22Rv1 (cell line): Measurements from ENCODE around the gene IFNG-AS1.

Source experiments
- H3K27ac ChIP-seq: fragments of 450-650 bp; 2 replicates; pipeline ENCODE4 v1.5.1; 2017
- ZFX ChIP-seq: fragments of 450-650 bp; IDR thresholded peaks from 2 replicates; pipeline ENCODE4 v1.6.1; 2017; ENCODE audit warnings: antibody characterized with exemption, borderline replicate concordance
- TF ChIP-seq, protein P1 (sequence below): fragments of 450-650 bp; IDR thresholded peaks from 2 replicates; pipeline ENCODE4 v1.5.1; 2017; ENCODE audit warnings: mild to moderate bottlenecking

Gene IFNG-AS1

DNA sequence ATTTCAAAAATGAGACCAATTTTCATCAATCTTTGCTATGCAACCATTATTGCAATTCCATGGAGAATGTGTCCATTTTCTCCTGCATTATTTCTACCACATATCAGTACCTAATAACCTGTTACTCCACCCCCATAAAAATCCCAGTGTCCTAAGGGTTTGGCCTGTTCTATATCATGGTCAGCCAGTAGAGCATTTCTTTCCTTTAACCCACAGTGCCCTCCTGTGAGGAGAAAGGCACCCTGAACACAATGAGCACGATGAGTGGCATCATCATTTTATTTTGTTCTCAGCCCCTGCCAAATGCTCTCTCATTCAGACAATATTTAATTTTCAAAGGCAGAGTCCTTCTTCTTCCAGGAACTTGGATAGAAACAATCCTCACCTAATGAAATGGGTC is 11.6 kb upstream of the IFNG-AS1 start:
- no peak overlapping the region for H3K27ac ChIP-seq
- TF ChIP-seq ZFX: no peak

DNA sequence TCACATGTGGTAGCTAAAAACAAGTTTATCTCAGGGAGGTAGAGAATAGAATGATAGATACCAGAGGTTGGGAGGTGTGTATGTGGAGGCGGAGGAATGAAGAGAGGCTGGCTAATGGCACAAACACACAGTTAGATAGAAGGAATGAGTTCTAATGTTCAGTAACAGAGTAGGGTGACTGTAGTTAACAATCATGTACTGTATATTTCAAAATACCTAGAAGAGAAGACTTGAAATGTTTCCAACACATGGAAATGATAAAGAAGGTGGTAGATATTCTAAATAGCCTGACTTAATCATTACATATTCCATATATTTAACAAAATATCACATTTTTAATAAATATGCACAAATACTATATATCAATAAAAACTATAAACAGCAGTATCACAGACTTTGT is 8.9 kb upstream of the IFNG-AS1 start:
- TF ChIP-seq, protein P1, sequence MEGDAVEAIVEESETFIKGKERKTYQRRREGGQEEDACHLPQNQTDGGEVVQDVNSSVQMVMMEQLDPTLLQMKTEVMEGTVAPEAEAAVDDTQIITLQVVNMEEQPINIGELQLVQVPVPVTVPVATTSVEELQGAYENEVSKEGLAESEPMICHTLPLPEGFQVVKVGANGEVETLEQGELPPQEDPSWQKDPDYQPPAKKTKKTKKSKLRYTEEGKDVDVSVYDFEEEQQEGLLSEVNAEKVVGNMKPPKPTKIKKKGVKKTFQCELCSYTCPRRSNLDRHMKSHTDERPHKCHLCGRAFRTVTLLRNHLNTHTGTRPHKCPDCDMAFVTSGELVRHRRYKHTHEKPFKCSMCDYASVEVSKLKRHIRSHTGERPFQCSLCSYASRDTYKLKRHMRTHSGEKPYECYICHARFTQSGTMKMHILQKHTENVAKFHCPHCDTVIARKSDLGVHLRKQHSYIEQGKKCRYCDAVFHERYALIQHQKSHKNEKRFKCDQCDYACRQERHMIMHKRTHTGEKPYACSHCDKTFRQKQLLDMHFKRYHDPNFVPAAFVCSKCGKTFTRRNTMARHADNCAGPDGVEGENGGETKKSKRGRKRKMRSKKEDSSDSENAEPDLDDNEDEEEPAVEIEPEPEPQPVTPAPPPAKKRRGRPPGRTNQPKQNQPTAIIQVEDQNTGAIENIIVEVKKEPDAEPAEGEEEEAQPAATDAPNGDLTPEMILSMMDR: no peak
- no peak for TF ChIP-seq ZFX
- H3K27ac ChIP-seq: no peak overlapping the region

DNA sequence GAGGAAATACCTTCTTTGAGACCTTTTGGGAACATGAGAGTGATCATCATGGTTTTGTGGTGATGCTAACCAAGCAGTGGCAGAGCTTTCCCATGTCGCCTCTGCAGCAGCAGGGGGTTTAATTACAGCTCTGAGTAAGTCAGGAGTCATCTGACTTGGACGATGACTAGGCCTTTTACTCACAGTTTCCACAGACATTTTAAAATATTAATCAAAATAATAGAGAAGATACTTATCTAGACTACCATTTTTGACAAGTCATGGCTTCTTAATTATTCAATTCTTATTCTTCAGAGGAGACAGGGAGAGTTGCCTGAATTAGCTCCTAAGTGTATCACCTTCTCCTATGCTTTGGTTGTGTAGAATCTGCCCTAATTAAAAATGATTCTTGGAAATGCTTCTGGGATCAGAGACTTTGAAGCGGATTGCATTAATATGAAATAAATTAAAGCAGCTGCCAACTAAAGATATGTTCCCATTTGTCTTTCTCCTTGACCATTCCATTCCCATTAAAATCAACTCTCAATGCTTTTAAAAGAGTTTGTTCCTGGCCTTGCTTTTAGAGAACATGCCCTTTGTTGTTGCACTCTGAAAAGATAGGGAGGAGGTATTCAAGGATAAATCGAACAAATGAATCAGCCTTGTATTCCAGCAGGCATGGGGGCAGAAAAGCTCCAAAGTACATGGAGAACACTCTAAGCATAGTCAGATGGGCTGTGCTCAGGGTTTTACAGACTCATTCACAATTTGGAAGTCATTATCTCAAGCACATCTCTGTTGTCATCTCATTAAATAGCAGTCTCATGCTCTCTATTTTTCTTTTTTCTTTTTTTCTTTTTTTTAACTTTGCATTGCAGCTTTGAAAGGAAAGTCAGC is 7.7 kb upstream of the IFNG-AS1 start:
- H3K27ac ChIP-seq: no peak overlapping the region
- TF ChIP-seq ZFX: no peak
- TF ChIP-seq, protein P1: no peak

DNA sequence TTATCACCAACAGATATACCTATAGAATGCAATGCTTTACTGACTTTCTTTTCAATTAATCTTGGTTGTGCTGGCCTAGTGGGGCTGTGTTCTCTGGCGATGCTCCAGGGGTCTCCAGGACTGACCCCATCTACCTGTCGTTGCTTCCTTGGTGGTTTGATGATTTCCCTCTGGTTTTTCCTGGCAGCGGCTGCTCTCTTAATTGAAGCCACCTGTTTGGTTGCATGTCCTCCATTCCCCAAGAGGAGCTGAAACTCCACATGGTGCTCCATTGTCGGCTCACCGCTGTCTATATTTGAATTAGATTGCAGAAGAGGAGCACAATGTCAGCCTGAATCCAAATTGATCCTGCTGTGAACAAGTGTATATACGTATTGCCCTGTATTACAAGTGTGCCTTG is 7.1 kb upstream of the IFNG-AS1 start:
- H3K27ac ChIP-seq: no peak overlapping the region
- TF ChIP-seq ZFX: no peak
- TF ChIP-seq, protein P1: no peak

DNA sequence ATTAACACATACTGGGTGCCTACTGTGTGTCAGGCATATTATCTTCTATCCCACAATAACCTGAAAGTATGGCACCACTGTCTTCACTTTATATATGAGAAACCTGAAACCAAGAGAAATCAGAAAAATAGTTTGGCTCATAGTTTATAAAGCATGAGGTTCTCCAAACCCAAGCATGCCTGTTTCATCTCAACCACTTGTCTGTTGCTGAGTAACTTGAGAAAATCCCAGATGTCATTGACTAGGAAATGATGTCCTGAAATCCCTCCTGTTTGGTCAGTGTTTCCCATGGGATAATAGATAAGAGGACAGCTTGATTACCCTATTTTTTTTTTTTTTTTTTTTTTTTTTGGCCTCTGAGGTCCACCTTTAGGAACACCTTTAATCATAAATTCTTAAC is 2.6 kb upstream of the IFNG-AS1 start:
- no peak overlapping the region for H3K27ac ChIP-seq
- no peak for TF ChIP-seq ZFX
- TF ChIP-seq, protein P1: no peak

DNA sequence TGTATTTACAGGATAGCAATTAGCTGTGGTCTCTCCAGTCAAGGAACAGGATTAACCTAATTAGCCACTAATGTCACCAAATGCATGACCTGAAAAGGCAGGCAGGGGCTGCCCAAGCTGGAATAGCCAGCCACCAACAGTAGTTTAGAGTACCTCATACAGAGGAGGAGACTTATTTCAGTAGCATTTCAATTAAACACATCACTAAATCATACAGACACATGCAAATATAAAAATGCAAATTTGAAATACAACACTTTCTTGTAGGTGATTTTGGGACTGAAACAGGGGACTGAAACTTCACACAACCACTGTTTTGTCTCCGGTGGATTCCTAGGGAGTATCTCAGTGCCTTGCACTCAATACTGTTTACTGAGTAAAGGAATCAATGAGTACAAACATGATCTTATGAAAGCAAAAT is 636 bp upstream of the IFNG-AS1 start:
- TF ChIP-seq ZFX: no peak

DNA sequence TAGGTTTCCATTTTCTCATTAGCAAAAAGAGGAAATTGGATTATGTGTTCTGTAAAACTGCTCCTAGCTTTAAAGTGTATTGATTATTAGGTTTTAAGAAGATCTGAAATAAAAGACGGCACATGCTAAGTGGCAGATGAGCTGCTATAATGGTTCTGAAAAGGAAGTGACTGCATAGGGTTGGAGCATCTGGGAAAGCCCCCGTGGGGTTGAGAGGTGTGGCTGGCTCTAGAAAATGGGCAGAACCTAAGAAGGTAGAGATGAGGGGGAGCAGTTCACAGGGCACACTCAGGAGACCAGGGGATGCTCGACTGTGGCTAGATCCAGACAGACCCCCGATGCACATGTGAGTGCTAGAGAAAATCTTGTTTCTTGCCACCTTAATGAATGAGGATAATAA is 1.9 kb downstream of the IFNG-AS1 start:
- TF ChIP-seq, protein P1: no peak
- no peak for TF ChIP-seq ZFX
- H3K27ac ChIP-seq: no peak overlapping the region

More for the DNA sequence above, 636 bp upstream of the IFNG-AS1 start:
- no peak overlapping the region for H3K27ac ChIP-seq

DNA sequence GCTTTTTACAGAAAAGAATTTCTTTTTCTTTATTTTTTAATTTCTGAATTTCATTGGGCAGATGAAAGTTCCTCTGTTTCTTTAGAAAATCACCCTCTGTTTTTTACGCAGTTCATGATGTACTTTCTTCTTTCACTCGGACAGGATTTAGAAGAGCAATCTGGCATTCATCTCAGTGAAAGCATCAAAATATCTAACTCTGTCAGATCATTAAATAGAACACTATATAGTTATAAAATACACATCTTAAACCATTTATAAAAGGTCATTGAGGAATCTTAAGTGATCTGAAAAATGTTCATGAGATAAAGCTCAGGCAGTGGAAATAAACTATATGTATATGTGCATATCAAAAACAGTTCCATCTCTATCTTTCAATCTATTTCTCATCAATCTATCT is 3.9 kb downstream of the IFNG-AS1 start:
- no peak overlapping the region for H3K27ac ChIP-seq
- TF ChIP-seq ZFX: no peak
- TF ChIP-seq, protein P1: no peak
